GM12878 (cell line): ENCODE measurements around the gene PDE11A. TPM values are rescaled to one million over a fixed set of nuclear protein-coding genes. Genes with fewer than 3 reads are reported as not detected.

ENCODE experiments used
- ATAC-seq: fragments of 200-7000 bp; cut with Tn5 transposase; 3 replicates; pipeline ENCODE4 v1.9.1; 2020; ENCODE audit warnings: mild to moderate bottlenecking, moderate library complexity
- BruUV-seq: library from RNA; stranded (reverse); fragments of 400-500 nt; replicated peaks from 2 replicates; lab custom pipeline; 2021; lab: Mats Ljungman, UMichigan
- CTCF ChIA-PET: fragments of 300-600 bp; sonication (Branson Sonifier 250); formaldehyde crosslinking; extraction: SDS; loops from one replicate; lab custom pipeline; 2021; ENCODE audit warnings: inconsistent platforms; lab: Yijun Ruan, JAX
- POLR2A ChIA-PET: fragments of 350-600 bp; formaldehyde crosslinking; extraction: SDS; loops from one replicate; lab custom pipeline; 2021; ENCODE audit warnings: inconsistent platforms; lab: Charles Lee
- RAD21 ChIA-PET: fragments of 300-600 bp; sonication (Branson Sonifier 250); formaldehyde crosslinking; loops from one replicate; lab custom pipeline; 2023; ENCODE audit warnings: antibody characterized with exemption; ENCODE audit not compliant: unreplicated experiment; lab: Charles Lee
- SMC1A ChIA-PET: fragments of 300-600 bp; sonication (Branson Sonifier 250); formaldehyde crosslinking; loops from one replicate; lab custom pipeline; 2023; ENCODE audit not compliant: unreplicated experiment, uncharacterized antibody; lab: Charles Lee
- DNase-seq: peaks from one replicate; pipeline ENCODE4 v3.0.0-alpha.2; 2011; ENCODE audit warnings: low read depth, low spot score
- FAIRE-seq: peaks from 3 replicates; lab custom pipeline; 2011; peaks lifted over from hg19 to GRCh38; lab: Jason Lieb, UNC
- H2AFZ ChIP-seq: 2 replicates; pipeline ENCODE4 v1.6.0; 2011; ENCODE audit warnings: low read depth, low read length, control low read depth; ENCODE audit not compliant: control insufficient read depth
- H3K27ac ChIP-seq: 2 replicates; pipeline ENCODE4 v1.5.1; 2011; ENCODE audit warnings: control low read depth; ENCODE audit not compliant: control insufficient read depth, insufficient read depth
- H3K27me3 ChIP-seq, 2 experiments: replicated peaks in 1 of 2; 2 replicates each; pipeline versions ENCODE4 v1.6.0 to v1.6.1; 2011; ENCODE audit warnings: low read length in 1 of 2; ENCODE audit not compliant: control insufficient read depth in 2 of 2, insufficient read depth in 2 of 2
- H3K36me3 ChIP-seq, 2 experiments: 2 replicates each; pipeline ENCODE4 v1.5.1; 2011; ENCODE audit warnings: low read length in 1 of 2; ENCODE audit not compliant: control insufficient read depth in 2 of 2, insufficient read depth in 2 of 2
- H3K4me1 ChIP-seq: 2 replicates; pipeline ENCODE4 v1.6.1; 2011; ENCODE audit warnings: mild to moderate bottlenecking, low read length, moderate library complexity, mixed read lengths; ENCODE audit not compliant: control insufficient read depth, insufficient read depth
- H3K4me2 ChIP-seq: 2 replicates; pipeline ENCODE4 v1.6.0; 2011; ENCODE audit warnings: control low read depth; ENCODE audit not compliant: control insufficient read depth, insufficient read depth
- H3K4me3 ChIP-seq: fragments of 200-600 bp; sonication (generic); 2 replicates; pipeline ENCODE4 v1.5.1; 2016
- H3K79me2 ChIP-seq: 2 replicates; pipeline ENCODE4 v1.6.0; 2011; ENCODE audit warnings: low read length; ENCODE audit not compliant: control insufficient read depth, insufficient read depth
- H3K9ac ChIP-seq: 2 replicates; pipeline ENCODE4 v1.8.0; 2011; ENCODE audit warnings: low read length, control low read depth, mixed read lengths; ENCODE audit not compliant: control insufficient read depth, insufficient read depth
- H3K9me3 ChIP-seq: replicated peaks from 3 replicates; pipeline ENCODE4 v1.5.1; 2011; ENCODE audit warnings: mild to moderate bottlenecking, low read length; ENCODE audit not compliant: control insufficient read depth, insufficient read depth
- H4K20me1 ChIP-seq: 2 replicates; pipeline ENCODE4 v1.6.0; 2011; ENCODE audit not compliant: control insufficient read depth, insufficient read depth
- ASH2L ChIP-seq: fragments of 300-600, 200-600 bp; sonication (generic); IDR thresholded peaks from 2 replicates; pipeline ENCODE4 v1.6.1; 2017; ENCODE audit warnings: low read depth, mild to moderate bottlenecking, borderline replicate concordance
- CEBPB ChIP-seq, 2 experiments: fragments of 150-350 bp in 1 of 2; IDR thresholded peaks; 2 replicates each; pipeline ENCODE4 v1.6.1; 2012 to 2014; ENCODE audit warnings: low read depth in 2 of 2, low read length in 2 of 2, borderline replicate concordance in 1 of 2, inconsistent platforms in 1 of 2
- E4F1 ChIP-seq: fragments of 450-650 bp; IDR thresholded peaks from 2 replicates; pipeline ENCODE4 v1.6.1; 2018; ENCODE audit warnings: borderline replicate concordance, mild to moderate bottlenecking; ENCODE audit not compliant: partially characterized antibody
- EED ChIP-seq: sonication (generic); IDR thresholded peaks from 2 replicates; pipeline ENCODE4 v1.6.1; 2016; ENCODE audit warnings: antibody characterized with exemption, low read depth
- HDAC6 ChIP-seq: fragments of 200-600 bp; sonication (generic); IDR thresholded peaks from one replicate; pipeline ENCODE4 v1.8.0; 2017; ENCODE audit warnings: antibody characterized with exemption; ENCODE audit not compliant: unreplicated experiment
- KLF5 ChIP-seq: fragments of 450-650 bp; IDR thresholded peaks from 2 replicates; pipeline ENCODE4 v1.6.1; 2014; ENCODE audit warnings: mild to moderate bottlenecking; ENCODE audit not compliant: partially characterized antibody
- MYB ChIP-seq: fragments of 150-350 bp; IDR thresholded peaks from 2 replicates; pipeline ENCODE4 v1.6.1; 2014; ENCODE audit warnings: mild to moderate bottlenecking, low read depth, low read length, borderline replicate concordance
- NR2F1 ChIP-seq: fragments of 450-650 bp; conservative IDR thresholded peaks from 2 replicates; pipeline ENCODE4 v1.6.1; 2017; ENCODE audit warnings: mild to moderate bottlenecking
- RAD21 ChIP-seq: IDR thresholded peaks from 2 replicates; pipeline ENCODE4 v1.6.1; 2011; ENCODE audit warnings: mild to moderate bottlenecking, low read depth, low read length, moderate library complexity; ENCODE audit not compliant: insufficient read depth
- SIX5 ChIP-seq: IDR thresholded peaks from 2 replicates; pipeline ENCODE4 v1.6.1; 2011; ENCODE audit warnings: mild to moderate bottlenecking, low read depth, low read length, moderate library complexity; ENCODE audit not compliant: severe bottlenecking
- SMC3 ChIP-seq: IDR thresholded peaks from 2 replicates; pipeline ENCODE4 v1.6.1; 2011; ENCODE audit warnings: low read length, improper control_type of control experiment, borderline replicate concordance
- SUZ12 ChIP-seq: fragments of 200-600 bp; sonication (generic); IDR thresholded peaks from one replicate; pipeline ENCODE4 v1.6.1; 2018; ENCODE audit warnings: antibody characterized with exemption, mild to moderate bottlenecking; ENCODE audit not compliant: unreplicated experiment
- TBL1XR1 ChIP-seq: IDR thresholded peaks from 2 replicates; pipeline ENCODE4 v1.6.1; 2012; ENCODE audit warnings: low read depth, low read length, improper control_type of control experiment
- WGBS: methylation state at CpG from one replicate; pipeline ENCODE4 v1.1.6; 2016; ENCODE audit warnings: low lambda C conversion rate; ENCODE audit not compliant: insufficient replicate concordance, insufficient coverage; ENCODE audit errors: missing lambda C conversion rate; 5-methylcytosine and 5-hydroxymethylcytosine counted together
- in situ Hi-C: fragments of 300-500 bp; cut with MboI; formaldehyde crosslinking; loops from 9 replicates; pipeline ENCODE4 v1.14.3; 2018; ENCODE audit warnings: mixed read lengths
- intact Hi-C: fragments of 100-400 bp; cut with micrococcal nuclease; formaldehyde crosslinking; loops from one replicate; pipeline ENCODE4 v1.14.2; 2022; ENCODE audit not compliant: unreplicated experiment
- polyA plus RNA-seq, 11 experiments: library from polyadenylated mRNA; depleted of rRNA in 4 of 11; unstranded in 6 of 11; stranded (reverse) in 5 of 11; fragments of >200 nt; fragmentation: Nextera tagmentation in 4 of 11; fragmentation: Illumina TruSeq in 1 of 11; extraction: Ambion mirVana in 4 of 11; extraction: Trizol in 1 of 11; gene quantifications; 1 replicate in 1 of 11; 2 replicates in 10 of 11; pipeline versions ENCODE4 v1.2.1 to v1.2.3, GENCODE V29; 2011 to 2016; ENCODE audit warnings: inconsistent platforms in 2 of 11, missing spikeins in 2 of 11, low read depth in 1 of 11
- total RNA-seq, 4 experiments: library from RNA; depleted of rRNA in 3 of 4; stranded (reverse); fragments of >200 nt in 3 of 4; fragmentation: Illumina TruSeq in 1 of 4; extraction: Trizol in 1 of 4; gene quantifications; 2 replicates each; pipeline versions ENCODE4 v1.2.1 to v1.2.3, GENCODE V29; 2013 to 2021
- TF ChIP-seq, protein P1 (sequence below): fragments of 450-650 bp; IDR thresholded peaks from 2 replicates; pipeline ENCODE4 v1.6.1; 2017; ENCODE audit warnings: low read depth, mild to moderate bottlenecking, moderate library complexity

The PDE11A gene
- total and polyA plus RNA-seq, 10 of the 15 experiments (the other 5 are each of a cell fraction or from before 2014, with no cell fraction given), result 0.01 to 0.17 (median 0.06) TPM; not detected in 5

- TF ChIP-seq SUZ12, result no peak
- TF ChIP-seq, all 136 proteins: peak for 0
These were observed 465.9 kb downstream of the PDE11A start (continued) for GRCh38 chr2:177606636-177607035.

DNA sequence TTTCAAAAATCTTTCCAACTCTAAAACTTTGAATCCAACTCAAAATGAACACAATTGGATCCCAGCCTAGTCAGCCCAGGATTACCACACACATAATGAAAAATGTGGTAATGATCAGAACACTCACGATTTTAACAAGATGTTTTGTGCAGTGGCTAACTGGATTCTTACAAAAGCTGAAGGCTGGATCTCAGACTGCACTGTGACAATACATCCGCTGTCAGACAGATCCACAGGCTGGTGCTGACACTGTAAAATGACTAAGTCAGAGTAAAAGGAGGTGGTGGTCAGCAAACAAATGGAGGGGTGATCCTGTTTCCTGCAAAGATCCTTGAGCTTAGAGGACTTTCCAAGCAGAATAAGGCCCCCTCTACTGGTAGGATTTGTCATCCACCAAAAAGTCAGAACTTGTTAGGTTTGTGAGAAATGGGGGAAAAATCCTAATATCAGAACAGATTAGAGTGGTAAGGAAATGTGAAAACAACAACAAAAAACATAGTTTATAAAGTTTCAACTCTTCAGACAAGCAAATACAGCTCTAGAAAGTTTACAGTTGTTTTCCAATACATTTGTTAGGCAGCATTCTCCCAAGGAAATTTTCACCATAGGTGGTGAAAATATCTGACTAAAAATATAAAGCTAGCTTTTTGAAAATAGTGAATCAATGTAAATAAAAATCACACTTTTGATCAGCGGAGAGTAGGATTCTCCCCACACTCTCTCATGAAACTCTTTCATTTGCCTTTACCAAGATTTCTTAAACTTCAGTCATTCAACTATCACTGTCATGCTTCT lies 468.1 kb downstream of the PDE11A start:
- SMC1A ChIA-PET, result interaction anchor here (0.6 to 4.0 kb wide), 18 partner anchors 11 to 441 kb away, joined by 3 to 29 read pairs (median 3); no protein-coding TSS in a partner anchor
- no TSS peak for BruUV-seq
- intact Hi-C loops, result loop anchor here (1.0 to 2.0 kb wide), 2 partner anchors 115 to 270 kb away; no protein-coding TSS in a partner anchor
- POLR2A ChIA-PET, result no interaction called here
- Histone ChIP-seq H3K9ac (no peak overlapping the region), H3K9me3 (no peaks in the 10 kb centered on the region; the same call in 1 of the 3 replicates), H3K79me2 (no peaks in the 10 kb centered on the region), H3K4me1 (no peaks in the 10 kb centered on the region), H3K27ac (no peak overlapping the region), H2AFZ (0 out of 2 replicates have a peak overlapping the region, but pooled peaks have one; percentile 15), H3K4me2 (no peak overlapping the region), H4K20me1 (no peaks in the 10 kb centered on the region), H3K36me3 (no peaks in the 10 kb centered on the region), H3K4me3 (no peak overlapping the region), H3K27me3 (no peaks in the 10 kb centered on the region)
- FAIRE-seq (peak; percentile 66), ATAC-seq (peak; percentile 58), DNase-seq (no peak)
- in situ Hi-C loops, result no loop called here
- 62% methylated on average over 3 of the region's 3 CpGs for WGBS
- RAD21 ChIA-PET, result interaction anchor here (0.7 to 1.5 kb wide), 7 partner anchors 115 to 440 kb away, joined by 3 to 14 read pairs (median 7); no protein-coding TSS in a partner anchor
- CTCF ChIA-PET, result interaction anchor here (0.6 to 5.8 kb wide), 41 partner anchors 8 to 456 kb away, joined by 3 to 55 read pairs (median 4); no protein-coding TSS in a partner anchor
- no peak for TF ChIP-seq CEBPB (IDR thresholded peaks at IDR 0.05; ENCODE audit: borderline replicate concordance in 1 of 2, low read depth in 2 of 2, low read length in 2 of 2)
- TF ChIP-seq KLF5, result no peak
- no peak for TF ChIP-seq NR2F1
- TF ChIP-seq HDAC6, result no peak
- no peak for TF ChIP-seq MYB
- peak; percentile 63 for TF ChIP-seq RAD21
- no peak for TF ChIP-seq TBL1XR1
- TF ChIP-seq SMC3, result peak; percentile 60; the same call in 1 of the 2 replicates
- TF ChIP-seq E4F1, result no peak
- TF ChIP-seq ASH2L, result no peak
- TF ChIP-seq, protein P1, sequence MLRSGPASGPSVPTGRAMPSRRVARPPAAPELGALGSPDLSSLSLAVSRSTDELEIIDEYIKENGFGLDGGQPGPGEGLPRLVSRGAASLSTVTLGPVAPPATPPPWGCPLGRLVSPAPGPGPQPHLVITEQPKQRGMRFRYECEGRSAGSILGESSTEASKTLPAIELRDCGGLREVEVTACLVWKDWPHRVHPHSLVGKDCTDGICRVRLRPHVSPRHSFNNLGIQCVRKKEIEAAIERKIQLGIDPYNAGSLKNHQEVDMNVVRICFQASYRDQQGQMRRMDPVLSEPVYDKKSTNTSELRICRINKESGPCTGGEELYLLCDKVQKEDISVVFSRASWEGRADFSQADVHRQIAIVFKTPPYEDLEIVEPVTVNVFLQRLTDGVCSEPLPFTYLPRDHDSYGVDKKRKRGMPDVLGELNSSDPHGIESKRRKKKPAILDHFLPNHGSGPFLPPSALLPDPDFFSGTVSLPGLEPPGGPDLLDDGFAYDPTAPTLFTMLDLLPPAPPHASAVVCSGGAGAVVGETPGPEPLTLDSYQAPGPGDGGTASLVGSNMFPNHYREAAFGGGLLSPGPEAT, result no peak
- TF ChIP-seq EED, result no peak
- no peak for TF ChIP-seq SIX5
